ENCODE data around the gene RBM18.
A peak's percentile ranks its signal among the peaks of the same experiment; 100 is the strongest.

The RBM18 gene, protein sequence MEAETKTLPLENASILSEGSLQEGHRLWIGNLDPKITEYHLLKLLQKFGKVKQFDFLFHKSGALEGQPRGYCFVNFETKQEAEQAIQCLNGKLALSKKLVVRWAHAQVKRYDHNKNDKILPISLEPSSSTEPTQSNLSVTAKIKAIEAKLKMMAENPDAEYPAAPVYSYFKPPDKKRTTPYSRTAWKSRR

DNA sequence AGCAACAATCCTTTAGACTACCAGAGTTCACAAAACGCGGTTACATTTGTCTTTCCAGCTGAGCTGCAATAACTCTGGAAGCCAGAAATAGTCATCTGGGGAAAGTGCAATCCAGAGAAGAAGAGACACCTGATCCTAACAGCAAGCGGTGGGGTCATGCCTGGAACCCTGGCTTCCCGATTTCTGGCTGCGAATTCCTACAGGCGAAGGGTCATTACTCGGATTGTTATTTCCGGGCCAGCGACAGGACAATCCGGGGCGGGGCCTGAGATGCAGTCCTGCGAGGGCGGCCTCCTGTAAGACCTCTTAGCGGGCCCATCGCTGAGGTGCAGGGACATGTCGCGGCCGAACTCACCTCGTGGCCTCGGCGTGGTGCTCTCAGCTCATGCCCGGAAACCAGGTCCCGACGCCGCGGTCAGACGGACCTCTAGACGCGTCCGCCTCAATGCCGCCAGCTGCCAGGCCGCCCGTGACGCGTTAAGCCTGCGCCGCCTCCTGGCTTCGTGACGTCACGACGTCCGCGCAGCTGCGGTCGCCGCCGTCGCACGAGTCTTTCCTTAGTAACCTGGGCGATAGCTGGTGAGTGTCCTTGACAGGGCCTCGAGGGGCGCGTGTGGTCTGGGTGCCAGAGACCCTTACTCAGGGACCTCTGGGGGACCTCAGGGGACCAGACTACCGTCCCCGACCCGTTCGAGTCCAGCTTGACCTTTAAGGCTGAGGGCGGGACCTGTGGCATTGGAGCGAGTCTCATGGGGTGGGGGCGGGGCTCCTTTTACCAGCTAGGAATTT, at the start of gene RBM18, which contains the start of gene MRRF:
TSS of gene RBM18 (minus strand) at position 481 of the 789 bp plus-strand sequence. CDS start 3,348 bp downstream, outside the sequence.
TSS of gene MRRF (plus strand) at position 523 of the 789 bp plus-strand sequence. CDS start 6,010 bp downstream, outside the sequence.
- no peaks in the 10 kb centered on the region for H3K36me3 ChIP-seq (ENCODE audit: insufficient read depth, low read length)

DNA sequence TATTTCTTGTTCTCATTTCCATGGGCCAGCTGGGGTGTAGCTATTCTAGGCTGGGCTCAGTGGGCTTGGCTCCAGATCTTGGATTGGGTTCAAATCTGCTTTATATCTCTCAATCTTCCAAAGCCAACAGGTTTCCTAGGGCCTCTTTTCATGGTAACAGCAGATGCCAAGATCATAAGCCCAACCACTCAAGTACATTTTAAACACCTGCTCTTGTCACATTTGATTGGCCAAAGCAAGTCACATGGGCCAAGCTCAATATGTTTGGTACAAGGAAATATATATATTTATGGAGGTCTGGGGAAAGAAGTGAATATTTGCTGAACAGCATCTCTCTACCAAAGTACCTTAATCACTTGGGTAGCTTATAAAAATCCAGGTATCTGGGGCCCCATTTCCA, 49.5 kb upstream of the RBM18 start:
- peaks cover 14% of the 10 kb centered on the region for H3K36me3 ChIP-seq (ENCODE audit: insufficient read depth, low read length)
- H3K9ac ChIP-seq (ENCODE audit: low read depth, low read length), result no peak overlapping the region
- no peaks in the 10 kb centered on the region for H3K4me1 ChIP-seq (ENCODE audit: insufficient read depth, low read length)
- no peaks in the 10 kb centered on the region for H3K9me3 ChIP-seq (ENCODE audit: control insufficient read depth, insufficient read depth, low read length)

More for the DNA sequence above, at the start of gene RBM18, which contains the start of gene MRRF:
- peak within 1 kb of the TSS; percentile 81 for H3K9ac ChIP-seq (ENCODE audit: low read depth, low read length)
- H3K9me3 ChIP-seq (ENCODE audit: control insufficient read depth, insufficient read depth, low read length), result no peaks in the 10 kb centered on the region; the same call in 1 of the 2 replicates
- H3K4me1 ChIP-seq (ENCODE audit: insufficient read depth, low read length), result peaks cover 5% of the 10 kb centered on the region; the same call in 1 of the 2 replicates

DNA sequence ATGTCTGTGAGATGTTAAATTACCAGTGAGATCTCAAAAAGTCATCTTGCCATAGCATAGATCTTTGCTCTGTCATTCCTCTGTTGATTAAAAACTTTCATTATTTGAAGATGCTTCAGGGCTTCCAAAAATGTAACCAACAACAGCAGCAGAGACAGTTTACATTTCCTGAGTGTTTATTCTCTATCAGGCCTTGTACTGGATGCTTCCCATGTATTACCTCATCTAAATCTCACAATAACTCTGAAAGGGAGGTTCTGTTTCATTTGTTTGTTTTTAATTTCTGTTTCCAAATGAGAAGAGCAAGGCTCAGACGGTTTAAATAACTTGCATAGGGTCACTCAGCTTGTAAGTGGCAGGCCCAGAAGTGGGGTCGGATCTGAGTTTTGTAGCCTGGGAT, 45.2 kb upstream of the RBM18 start:
- peaks cover 6% of the 10 kb centered on the region; the same call in 1 of the 2 replicates for H3K4me1 ChIP-seq (ENCODE audit: insufficient read depth, low read length)
- peaks cover 14% of the 10 kb centered on the region for H3K36me3 ChIP-seq (ENCODE audit: insufficient read depth, low read length)
- no peaks in the 10 kb centered on the region for H3K9me3 ChIP-seq (ENCODE audit: control insufficient read depth, insufficient read depth, low read length)
- H3K9ac ChIP-seq (ENCODE audit: low read depth, low read length), result no peak overlapping the region

DNA sequence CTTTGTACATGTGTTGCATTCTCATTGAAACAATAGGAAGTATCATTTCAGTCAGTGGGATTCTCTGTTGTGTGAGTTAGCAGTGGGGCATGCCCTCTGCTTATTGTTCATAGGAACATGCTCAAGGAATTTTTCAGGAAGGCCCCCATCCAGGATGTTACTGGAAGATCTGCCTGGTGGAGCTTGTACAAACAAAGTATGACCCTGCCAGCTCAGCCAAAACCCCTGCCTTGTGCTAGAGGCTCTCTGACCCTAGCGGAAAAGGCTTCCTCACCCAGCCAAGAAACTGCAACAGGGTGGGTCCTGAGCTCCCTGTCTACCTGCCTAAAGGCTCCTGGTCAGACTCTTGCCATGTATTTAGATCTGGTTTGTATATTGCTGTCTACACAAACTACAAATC, 43.3 kb upstream of the RBM18 start:
- Histone ChIP-seq H3K9me3 (ENCODE audit: control insufficient read depth, insufficient read depth, low read length) (no peaks in the 10 kb centered on the region), H3K36me3 (ENCODE audit: insufficient read depth, low read length) (peaks cover 9% of the 10 kb centered on the region; the same call in 1 of the 2 replicates), H3K4me1 (ENCODE audit: insufficient read depth, low read length) (peaks cover 6% of the 10 kb centered on the region; the same call in 1 of the 2 replicates), H3K9ac (ENCODE audit: low read depth, low read length) (no peak overlapping the region)

DNA sequence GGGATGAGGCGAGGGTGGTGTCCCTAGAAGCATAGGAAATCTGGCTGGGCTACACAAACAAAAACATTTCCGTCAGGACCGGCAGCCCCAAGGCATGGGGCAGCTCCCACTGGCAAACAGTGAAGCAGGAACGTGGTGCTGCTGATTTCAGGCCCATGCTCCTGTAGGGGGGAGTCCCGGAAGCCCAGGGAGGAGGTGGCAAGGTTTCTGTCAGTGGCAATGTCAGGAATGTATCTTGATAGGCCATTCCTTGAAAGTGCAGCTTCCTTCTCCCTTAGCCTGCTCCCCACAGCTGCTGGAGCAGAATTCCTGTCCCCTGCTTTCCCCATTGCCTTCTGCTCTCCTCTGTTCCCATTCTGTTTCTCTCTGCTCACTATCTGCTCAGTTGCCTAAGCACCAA, 42.4 kb upstream of the RBM18 start:
- peaks cover 13% of the 10 kb centered on the region; the same call in 1 of the 2 replicates for H3K4me1 ChIP-seq (ENCODE audit: insufficient read depth, low read length)
- H3K9ac ChIP-seq (ENCODE audit: low read depth, low read length), result no peak overlapping the region
- H3K9me3 ChIP-seq (ENCODE audit: control insufficient read depth, insufficient read depth, low read length), result no peaks in the 10 kb centered on the region
- H3K36me3 ChIP-seq (ENCODE audit: insufficient read depth, low read length), result peaks cover 9% of the 10 kb centered on the region; the same call in 1 of the 2 replicates

DNA sequence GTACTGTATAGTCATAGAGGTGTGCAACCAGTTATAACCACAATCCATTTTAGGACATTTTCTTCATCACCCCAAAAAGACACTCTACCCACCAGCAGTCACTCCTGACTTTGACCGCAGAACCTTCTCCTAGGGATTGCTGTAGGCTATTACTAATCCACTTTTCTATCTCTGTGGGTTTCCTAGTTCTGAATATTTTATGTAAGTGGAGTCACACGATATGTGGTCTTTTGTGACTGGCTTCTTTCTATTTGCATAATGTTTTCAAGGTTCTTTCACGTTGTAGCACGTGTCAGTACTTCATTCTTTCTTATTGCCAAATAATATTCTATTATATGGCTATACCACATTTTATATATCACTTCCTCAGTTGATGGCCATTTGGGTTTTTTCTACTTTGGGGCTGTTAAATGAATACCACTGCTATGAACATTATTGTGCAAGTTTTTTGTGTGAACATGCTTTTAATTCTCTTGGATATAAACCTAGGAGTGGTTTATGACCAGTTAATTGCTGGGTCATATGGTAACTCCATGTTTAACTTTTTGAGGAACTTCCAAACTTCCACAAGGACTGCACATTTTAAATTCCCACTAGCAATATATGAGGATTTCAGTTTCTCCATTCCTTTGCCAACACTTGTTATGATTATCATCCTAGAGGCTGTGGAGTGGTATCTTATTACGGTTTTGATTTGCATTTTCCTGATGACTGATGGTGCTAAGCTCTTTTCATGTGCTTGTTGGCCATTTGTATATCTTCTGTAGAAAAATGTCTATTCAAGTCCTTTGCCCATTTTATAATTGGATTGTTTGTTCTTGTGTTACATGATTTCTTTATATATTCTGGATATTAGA, 37.8 kb upstream of the RBM18 start:
- Histone ChIP-seq H3K9ac (ENCODE audit: low read depth, low read length) (no peak overlapping the region), H3K36me3 (ENCODE audit: insufficient read depth, low read length) (0 out of 2 replicates have a peak, but pooled peaks cover 4% of the 10 kb centered on the region), H3K4me1 (ENCODE audit: insufficient read depth, low read length) (peaks cover 15% of the 10 kb centered on the region; the same call in 1 of the 2 replicates), H3K9me3 (ENCODE audit: control insufficient read depth, insufficient read depth, low read length) (no peaks in the 10 kb centered on the region)

DNA sequence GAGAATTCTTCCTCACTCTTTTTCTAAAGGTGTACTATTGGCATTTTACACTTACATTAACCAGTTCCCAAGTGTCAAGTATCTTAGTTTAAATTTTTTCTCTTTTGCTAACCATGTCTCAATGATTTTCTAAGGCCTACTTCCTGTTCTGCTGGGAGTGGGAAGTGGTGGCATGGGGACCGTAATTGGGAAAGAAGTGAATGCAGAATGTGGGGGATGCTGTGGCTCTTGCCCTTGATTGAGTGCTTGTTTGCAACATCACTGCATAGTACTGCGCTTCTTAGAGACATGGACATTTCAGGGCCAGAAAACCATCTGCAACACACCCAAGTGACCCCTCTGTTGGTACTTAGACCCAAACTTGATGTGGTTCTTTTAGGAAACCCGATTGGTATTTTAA, 32.9 kb upstream of the RBM18 start:
- peaks cover 2% of the 10 kb centered on the region; the same call in 1 of the 2 replicates for H3K36me3 ChIP-seq (ENCODE audit: insufficient read depth, low read length)
- no peaks in the 10 kb centered on the region for H3K9me3 ChIP-seq (ENCODE audit: control insufficient read depth, insufficient read depth, low read length)
- H3K9ac ChIP-seq (ENCODE audit: low read depth, low read length), result no peak overlapping the region
- peaks cover 6% of the 10 kb centered on the region; the same call in 1 of the 2 replicates for H3K4me1 ChIP-seq (ENCODE audit: insufficient read depth, low read length)

DNA sequence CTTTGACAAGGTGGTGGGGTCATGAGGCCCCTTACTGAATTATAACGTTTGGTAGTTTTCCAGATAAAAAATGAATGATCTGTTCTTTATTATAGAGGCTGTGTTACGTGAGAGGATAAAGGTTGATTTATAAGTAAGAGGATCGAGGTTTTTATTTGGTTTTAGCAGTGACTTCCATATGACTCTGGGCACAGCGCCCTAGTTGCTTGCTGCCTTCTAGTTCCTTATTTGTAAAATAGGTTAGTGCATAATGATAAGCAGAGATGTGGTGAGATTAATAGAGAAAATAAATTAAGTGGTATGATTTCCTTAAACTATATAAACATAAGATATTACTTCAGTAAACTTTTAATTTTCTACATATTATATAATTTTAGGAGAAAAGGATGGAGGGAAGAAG, 29.9 kb upstream of the RBM18 start:
- H3K36me3 ChIP-seq (ENCODE audit: insufficient read depth, low read length), result peaks cover 5% of the 10 kb centered on the region; the same call in 1 of the 2 replicates
- no peaks in the 10 kb centered on the region for H3K9me3 ChIP-seq (ENCODE audit: control insufficient read depth, insufficient read depth, low read length)
- no peak overlapping the region for H3K9ac ChIP-seq (ENCODE audit: low read depth, low read length)
- no peaks in the 10 kb centered on the region for H3K4me1 ChIP-seq (ENCODE audit: insufficient read depth, low read length)

DNA sequence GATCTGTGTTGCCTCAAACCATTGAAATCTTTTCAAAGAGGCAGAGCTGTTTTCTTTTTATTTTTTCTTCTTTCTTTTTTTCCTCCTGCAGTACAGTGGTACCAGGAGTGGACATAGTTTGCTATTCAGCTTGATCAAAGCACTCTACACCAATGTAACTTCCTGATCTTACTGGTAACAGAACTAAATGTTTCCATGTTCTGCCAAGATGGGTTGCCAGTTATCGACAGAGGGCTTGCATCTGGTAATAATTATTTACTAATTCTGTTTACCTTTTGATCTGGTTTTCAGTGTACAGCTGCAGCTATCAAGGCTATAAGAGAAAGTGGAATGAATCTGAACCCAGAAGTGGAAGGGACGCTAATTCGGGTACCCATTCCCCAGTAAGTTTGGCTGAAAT, 26.8 kb upstream of the RBM18 start:
- no peak overlapping the region for H3K9ac ChIP-seq (ENCODE audit: low read depth, low read length)
- peaks cover 9% of the 10 kb centered on the region; the same call in 1 of the 2 replicates for H3K36me3 ChIP-seq (ENCODE audit: insufficient read depth, low read length)
- H3K4me1 ChIP-seq (ENCODE audit: insufficient read depth, low read length), result no peaks in the 10 kb centered on the region
- no peaks in the 10 kb centered on the region for H3K9me3 ChIP-seq (ENCODE audit: control insufficient read depth, insufficient read depth, low read length)

DNA sequence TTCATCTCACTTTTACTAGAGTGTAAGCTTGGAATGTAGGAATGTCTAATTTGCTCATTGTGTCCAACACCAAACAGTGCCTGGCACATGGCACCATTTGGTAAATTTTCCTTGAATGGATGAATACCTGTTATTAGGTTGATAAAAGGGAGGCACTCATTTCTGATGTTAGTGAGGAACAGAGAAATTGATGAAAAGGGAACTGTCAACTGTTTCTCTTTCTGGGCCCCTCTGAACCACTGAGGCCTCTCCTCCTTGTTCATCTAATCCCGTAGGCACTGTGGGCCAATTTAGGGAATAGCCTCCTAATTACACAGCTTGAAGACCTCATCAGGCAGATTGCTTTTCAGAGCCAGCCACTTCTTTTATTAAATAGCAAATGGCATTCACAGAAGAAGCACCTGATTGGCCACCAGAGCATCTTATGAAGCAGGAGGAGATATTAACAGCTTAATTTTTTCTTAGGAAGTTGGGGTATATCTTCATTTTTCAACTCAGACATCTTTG, 22.6 kb upstream of the RBM18 start:
- Histone ChIP-seq H3K9me3 (ENCODE audit: control insufficient read depth, insufficient read depth, low read length) (no peaks in the 10 kb centered on the region), H3K4me1 (ENCODE audit: insufficient read depth, low read length) (no peaks in the 10 kb centered on the region), H3K9ac (ENCODE audit: low read depth, low read length) (no peak overlapping the region), H3K36me3 (ENCODE audit: insufficient read depth, low read length) (peaks cover 14% of the 10 kb centered on the region)

DNA sequence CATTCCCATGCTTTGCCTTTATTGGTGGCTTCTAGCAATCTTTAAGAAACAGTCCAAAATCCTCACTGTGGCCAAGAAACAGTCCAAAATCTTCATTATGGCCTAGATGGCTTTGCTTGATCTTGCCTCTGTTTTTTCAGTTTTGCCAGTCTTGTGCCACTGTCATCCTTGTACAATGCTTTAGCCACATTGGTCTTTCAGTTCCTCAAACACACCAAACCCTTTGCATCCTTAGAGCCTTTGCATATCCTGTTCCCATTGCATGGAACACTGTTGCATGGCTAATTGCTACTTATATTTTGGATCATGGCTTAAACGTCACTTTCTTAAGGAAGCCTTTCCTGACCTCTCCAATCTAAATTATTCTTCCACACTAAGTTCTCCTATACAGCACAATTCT, 22.1 kb upstream of the RBM18 start:
- Histone ChIP-seq H3K36me3 (ENCODE audit: insufficient read depth, low read length) (peaks cover 17% of the 10 kb centered on the region), H3K4me1 (ENCODE audit: insufficient read depth, low read length) (peaks cover 5% of the 10 kb centered on the region; the same call in 1 of the 2 replicates), H3K9me3 (ENCODE audit: control insufficient read depth, insufficient read depth, low read length) (no peaks in the 10 kb centered on the region)

DNA sequence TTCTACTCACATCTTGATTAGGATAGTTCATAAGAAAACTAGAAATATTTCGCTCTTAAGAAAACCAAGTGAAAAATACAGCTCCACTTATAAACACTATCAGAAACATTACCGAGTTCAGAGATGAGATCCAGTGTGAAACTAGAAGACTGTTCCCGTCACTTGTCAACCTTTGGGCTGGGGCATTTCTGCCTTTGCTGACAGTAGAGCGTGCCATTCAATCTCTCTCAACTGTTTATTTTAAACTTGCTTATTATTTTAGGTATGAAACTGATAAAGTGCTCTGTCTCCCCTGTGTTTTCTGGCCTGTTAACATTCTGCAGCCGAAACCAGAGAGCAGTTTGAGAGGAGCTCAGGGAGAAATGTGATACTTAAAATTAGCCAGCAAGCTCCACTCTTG, 16.7 kb upstream of the RBM18 start:
- H3K9ac ChIP-seq (ENCODE audit: low read depth, low read length), result no peak overlapping the region

More for the DNA sequence above, 22.1 kb upstream of the RBM18 start:
- H3K9ac ChIP-seq (ENCODE audit: low read depth, low read length), result no peak overlapping the region

DNA sequence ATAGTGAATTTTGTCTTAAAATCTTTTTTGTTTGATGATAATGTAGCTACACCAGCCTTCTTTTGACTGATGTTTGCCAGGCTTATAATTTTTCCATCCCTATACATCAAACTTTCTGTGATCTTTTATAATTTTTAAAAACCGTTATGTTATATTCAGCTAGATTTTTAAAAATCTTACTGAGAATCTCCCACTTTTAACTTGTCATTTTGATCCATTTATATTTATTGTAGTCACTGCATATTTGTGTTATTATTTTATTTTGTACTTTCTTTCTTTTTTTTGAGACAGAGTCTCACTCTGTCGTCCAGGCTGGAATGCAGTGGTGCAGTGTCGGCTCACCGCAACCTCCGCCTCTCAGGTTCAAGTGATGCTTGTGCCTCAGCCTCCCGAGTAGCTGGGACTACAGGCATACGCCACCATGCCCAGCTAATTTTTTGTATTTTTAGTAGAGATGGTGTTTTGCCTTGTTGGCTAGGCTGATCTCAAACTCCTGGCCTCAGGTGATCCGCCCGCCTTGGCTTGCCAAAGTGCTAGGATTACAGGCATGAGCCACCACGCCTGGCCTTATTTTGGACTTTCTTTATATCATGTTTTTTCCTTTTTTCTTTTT, 12.8 kb upstream of the RBM18 start:
- H3K4me1 ChIP-seq (ENCODE audit: insufficient read depth, low read length), result peaks cover 7% of the 10 kb centered on the region; the same call in 1 of the 2 replicates
- H3K36me3 ChIP-seq (ENCODE audit: insufficient read depth, low read length), result peaks cover 5% of the 10 kb centered on the region; the same call in 1 of the 2 replicates
- no peak overlapping the region for H3K9ac ChIP-seq (ENCODE audit: low read depth, low read length)
- H3K9me3 ChIP-seq (ENCODE audit: control insufficient read depth, insufficient read depth, low read length), result no peaks in the 10 kb centered on the region; the same call in 1 of the 2 replicates

More for the DNA sequence above, 16.7 kb upstream of the RBM18 start:
- H3K9me3 ChIP-seq (ENCODE audit: control insufficient read depth, insufficient read depth, low read length), result no peaks in the 10 kb centered on the region; the same call in 1 of the 2 replicates
- H3K36me3 ChIP-seq (ENCODE audit: insufficient read depth, low read length), result peaks cover 10% of the 10 kb centered on the region; the same call in 1 of the 2 replicates
- H3K4me1 ChIP-seq (ENCODE audit: insufficient read depth, low read length), result peaks cover 7% of the 10 kb centered on the region; the same call in 1 of the 2 replicates

Data from ES-I3 (cell line).